GM23338 (cell line): ENCODE data around the gene ZNF429. TPM values are rescaled to one million over a fixed set of nuclear protein-coding genes. Genes with fewer than 3 reads are reported as not detected.

Experiments used
- ATAC-seq: fragments of 200-7000 bp; cut with Tn5 transposase; 3 replicates; pipeline ENCODE4 v1.9.1; 2020
- DNase-seq: peaks from one replicate; pipeline ENCODE4 v3.0.0-alpha.2; 2015; ENCODE audit warnings: low spot score
- H2AFZ ChIP-seq: fragments of 200-600 bp; sonication (generic); 2 replicates; pipeline ENCODE4 v1.8.0; 2016; ENCODE audit warnings: antibody characterized with exemption, mild to moderate bottlenecking, moderate library complexity
- H3F3A ChIP-seq: fragments of 200-600 bp; sonication (generic); replicated peaks from 2 replicates; pipeline ENCODE4 v1.8.0; 2017; ENCODE audit warnings: antibody characterized with exemption, mixed run types, low read depth
- H3K27ac ChIP-seq: fragments of 200-600 bp; sonication (generic); 2 replicates; pipeline ENCODE4 v1.6.1; 2016; ENCODE audit warnings: low read depth
- H3K27me3 ChIP-seq: fragments of 200-600 bp; sonication (generic); 2 replicates; pipeline ENCODE4 v1.8.0; 2016; ENCODE audit warnings: mild to moderate bottlenecking, mixed run types, moderate library complexity; ENCODE audit not compliant: insufficient read depth
- H3K36me3 ChIP-seq: fragments of 200-600 bp; sonication (generic); 2 replicates; pipeline ENCODE4 v1.8.0; 2016; ENCODE audit warnings: mild to moderate bottlenecking; ENCODE audit not compliant: insufficient read depth
- H3K4me1 ChIP-seq: fragments of 200-600 bp; sonication (generic); 2 replicates; pipeline ENCODE4 v1.8.0; 2016; ENCODE audit warnings: mild to moderate bottlenecking, moderate library complexity; ENCODE audit not compliant: insufficient read depth
- H3K4me2 ChIP-seq: fragments of 200-600 bp; sonication (generic); 2 replicates; pipeline ENCODE4 v1.7.1; 2017; ENCODE audit warnings: mixed run types
- H3K4me3 ChIP-seq: fragments of 200-600 bp; sonication (generic); 2 replicates; pipeline ENCODE4 v1.6.1; 2016; ENCODE audit warnings: mixed run types
- H3K79me2 ChIP-seq: fragments of 200-600 bp; sonication (generic); replicated peaks from 2 replicates; pipeline ENCODE4 v1.8.0; 2017; ENCODE audit warnings: mild to moderate bottlenecking; ENCODE audit not compliant: insufficient read depth
- H3K9me2 ChIP-seq: fragments of 200-600 bp; sonication (generic); 2 replicates; pipeline ENCODE4 v1.8.0; 2017; ENCODE audit not compliant: insufficient read depth
- H4K20me1 ChIP-seq: fragments of 200-600 bp; sonication (generic); replicated peaks from 2 replicates; pipeline ENCODE4 v1.8.0; 2017; ENCODE audit warnings: mild to moderate bottlenecking; ENCODE audit not compliant: insufficient read depth
- H3K27ac Mint-ChIP-seq: 2 replicates; pipeline ENCODE4 v1.8.0; 2020; ENCODE audit warnings: inconsistent platforms, mild to moderate bottlenecking, moderate library complexity, mixed read lengths
- H3K27me3 Mint-ChIP-seq: 3 replicates; pipeline ENCODE4 v1.8.0; 2022; ENCODE audit warnings: low read depth, mild to moderate bottlenecking, moderate library complexity, mixed read lengths, inconsistent platforms; ENCODE audit not compliant: insufficient read depth, poor library complexity
- H3K36me3 Mint-ChIP-seq: 3 replicates; pipeline ENCODE4 v1.8.0; 2021; ENCODE audit warnings: low read depth, mild to moderate bottlenecking, inconsistent platforms, moderate library complexity, mixed read lengths
- H3K4me1 Mint-ChIP-seq: 3 replicates; pipeline ENCODE4 v1.8.0; 2020; ENCODE audit warnings: mild to moderate bottlenecking, inconsistent platforms, mixed read lengths
- H3K4me3 Mint-ChIP-seq: 3 replicates; pipeline ENCODE4 v1.8.0; 2021; ENCODE audit warnings: moderate library complexity, mild to moderate bottlenecking, inconsistent platforms, mixed read lengths
- H3K9me3 Mint-ChIP-seq: 3 replicates; pipeline ENCODE4 v1.8.0; 2020; ENCODE audit warnings: moderate library complexity, mild to moderate bottlenecking, inconsistent platforms, mixed read lengths
- CREB1 ChIP-seq: fragments of 250-450 bp; sonication (Bioruptor Pico); IDR thresholded peaks from 2 replicates; pipeline ENCODE4 v1.5.0; 2020; ENCODE audit warnings: low read depth, mild to moderate bottlenecking, moderate library complexity
- ETS1 ChIP-seq: IDR thresholded peaks from 2 replicates; pipeline ENCODE4 v1.6.1; 2016; ENCODE audit warnings: antibody characterized with exemption
- EZH2 ChIP-seq: fragments of 200-600 bp; sonication (generic); IDR thresholded peaks from one replicate; pipeline ENCODE4 v1.8.0; 2017; ENCODE audit warnings: antibody characterized with exemption, mild to moderate bottlenecking, low read depth; ENCODE audit not compliant: unreplicated experiment
- EZH2phosphoT487 ChIP-seq: fragments of 200-600 bp; sonication (generic); IDR thresholded peaks from one replicate; pipeline ENCODE4 v1.8.1; 2018; ENCODE audit warnings: antibody characterized with exemption; ENCODE audit not compliant: unreplicated experiment
- JUNB ChIP-seq: IDR thresholded peaks from one replicate; pipeline ENCODE4 v1.6.1; 2016; ENCODE audit warnings: antibody characterized with exemption; ENCODE audit not compliant: unreplicated experiment
- NANOG ChIP-seq: IDR thresholded peaks from 2 replicates; pipeline ENCODE4 v1.6.1; 2016; ENCODE audit warnings: antibody characterized with exemption, borderline replicate concordance
- POLR2AphosphoS5 ChIP-seq: IDR thresholded peaks from 2 replicates; pipeline ENCODE4 v1.6.1; 2016; ENCODE audit warnings: antibody characterized with exemption, low read depth
- REST ChIP-seq: IDR thresholded peaks from one replicate; pipeline ENCODE4 v1.6.1; 2018; ENCODE audit warnings: antibody characterized with exemption; ENCODE audit not compliant: unreplicated experiment
- ZNF114 ChIP-seq: fragments of 250-450 bp; sonication (Bioruptor Pico); IDR thresholded peaks from 2 replicates; pipeline ENCODE4 v1.5.0; 2020; ENCODE audit warnings: mild to moderate bottlenecking, moderate library complexity
- ZNF331 ChIP-seq: fragments of 250-450 bp; sonication (Bioruptor Pico); IDR thresholded peaks from 2 replicates; pipeline ENCODE4 v1.5.0; 2020; ENCODE audit warnings: low read depth, mild to moderate bottlenecking, moderate library complexity
- ZNF462 ChIP-seq: fragments of 250-450 bp; sonication (Bioruptor Pico); IDR thresholded peaks from 2 replicates; pipeline ENCODE4 v1.5.0; 2020; ENCODE audit warnings: mild to moderate bottlenecking, moderate library complexity
- polyA plus RNA-seq: library from polyadenylated mRNA; unstranded; fragments of >200 nt; fragmentation: Nextera tagmentation; extraction: Ambion mirVana; gene quantifications from 2 replicates; pipeline ENCODE4 v1.2.1, GENCODE V29; 2016
- total RNA-seq: library from RNA; depleted of rRNA; stranded (reverse); fragments of >200 nt; shearing (Covaris generic); gene quantifications from 2 replicates; pipeline ENCODE4 v1.2.3, GENCODE V29; 2014

The ZNF429 gene
- total and polyA plus RNA-seq, 2 experiments from 2014 or later = 13.4 to 18.9 TPM

- no peak for TF ChIP-seq ZNF331
- no peak for TF ChIP-seq EZH2
- TF ChIP-seq NANOG = no peak
- TF ChIP-seq EZH2phosphoT487 = no peak
These were observed 88.8 kb downstream of the ZNF429 start (continued) for GRCh38 chr19:21593934-21594820.

- peaks cover 1% of the 10 kb centered on the region for H3K27me3 Mint-ChIP-seq
- Histone ChIP-seq H3F3A (no peaks in the 10 kb centered on the region), H3K4me3 (no peak overlapping the region), H2AFZ (no peak overlapping the region), H3K4me2 (no peak overlapping the region), H3K36me3 (no peaks in the 10 kb centered on the region), H3K27ac (no peak overlapping the region), H3K4me1 (peaks cover 2% of the 10 kb centered on the region), H3K79me2 (no peaks in the 10 kb centered on the region), H3K27me3 (no peaks in the 10 kb centered on the region), H3K9me2 (peaks cover 7% of the 10 kb centered on the region; the same call in 1 of the 2 replicates), H4K20me1 (no peaks in the 10 kb centered on the region)
- no peaks in the 10 kb centered on the region; the same call in 2 of the 3 replicates for H3K36me3 Mint-ChIP-seq
- H3K4me1 Mint-ChIP-seq = peaks cover 13% of the 10 kb centered on the region
- H3K27ac Mint-ChIP-seq = no peak overlapping the region
- no peak overlapping the region for H3K4me3 Mint-ChIP-seq
- ATAC-seq (no peak), DNase-seq (no peak)
- TF ChIP-seq POLR2AphosphoS5 (no peak), JUNB (no peak), EZH2phosphoT487 (no peak), ZNF114 (CRISPR knock-in tag) (no peak), NANOG (no peak), REST (no peak), ZNF462 (CRISPR knock-in tag) (no peak), ETS1 (no peak), CREB1 (CRISPR knock-in tag) (no peak), EZH2 (no peak)
- H3K9me3 Mint-ChIP-seq = peaks cover 3% of the 10 kb centered on the region; the same call in 1 of the 3 replicates
These were observed 89.8 kb downstream of the ZNF429 start for GRCh38 chr19:21595185-21595584.
